ENCODE data around the gene GABRP. TPM values are rescaled to one million over a fixed set of nuclear protein-coding genes. Genes with fewer than 3 reads are reported as not detected.

Gene GABRP
- total RNA-seq, 1 donor from 2014 or later = 0.19 TPM

DNA sequence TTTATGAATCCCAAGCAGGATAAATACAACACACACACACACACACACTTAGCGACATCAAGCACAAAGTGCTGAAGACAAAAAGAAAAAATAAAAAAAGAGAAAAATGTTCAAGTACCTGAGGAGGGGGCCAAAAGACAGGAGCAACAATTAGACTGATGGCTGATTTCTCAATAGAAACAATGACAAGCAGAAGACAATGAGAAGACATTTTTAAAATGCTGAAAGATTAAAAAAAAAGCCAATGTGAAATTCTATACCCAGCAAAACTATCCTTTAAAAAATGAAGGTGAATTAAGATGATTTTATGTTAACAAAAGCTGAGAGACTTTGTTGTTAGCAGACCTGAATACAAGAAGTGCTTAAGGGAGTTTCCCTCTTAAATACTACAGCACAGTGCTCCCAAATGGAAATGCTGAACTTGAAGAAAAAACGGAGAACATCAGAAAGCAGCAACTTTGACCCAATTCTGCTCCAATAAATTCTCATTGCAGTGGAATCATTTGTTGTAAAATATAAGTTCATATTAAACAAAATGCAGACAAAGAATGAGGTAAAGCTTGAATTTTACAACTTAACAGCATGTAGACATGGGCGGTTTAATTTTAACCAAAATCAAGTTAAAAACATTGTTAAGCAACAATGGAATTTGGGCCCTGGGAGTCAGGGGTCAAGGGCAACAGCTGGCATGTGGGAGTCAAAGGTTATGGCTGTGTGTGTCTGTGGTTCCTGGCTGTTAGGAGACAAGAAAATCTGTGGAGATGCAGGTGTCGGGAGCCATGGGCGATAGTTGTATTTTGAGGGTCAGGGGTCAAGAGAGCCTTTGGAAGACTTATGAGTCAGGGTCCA is 77.5 kb downstream of the GABRP start:
- no peak for DNase-seq (ENCODE audit: low spot score)

DNA sequence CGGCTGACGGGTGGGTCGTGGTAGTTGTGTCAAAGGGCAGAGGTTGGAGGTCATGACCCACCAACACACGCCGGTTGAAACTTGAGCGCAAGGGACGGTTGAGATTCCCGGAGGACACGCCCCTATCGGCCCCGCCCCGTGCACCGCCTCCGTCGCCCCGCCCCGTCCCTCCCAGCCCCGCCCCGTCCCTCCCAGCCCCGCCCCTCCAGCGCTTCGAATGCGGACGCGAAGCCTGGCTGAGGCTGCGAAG is 78.1 kb downstream of the GABRP start:
- DNase-seq (ENCODE audit: low spot score) = no peak

DNA sequence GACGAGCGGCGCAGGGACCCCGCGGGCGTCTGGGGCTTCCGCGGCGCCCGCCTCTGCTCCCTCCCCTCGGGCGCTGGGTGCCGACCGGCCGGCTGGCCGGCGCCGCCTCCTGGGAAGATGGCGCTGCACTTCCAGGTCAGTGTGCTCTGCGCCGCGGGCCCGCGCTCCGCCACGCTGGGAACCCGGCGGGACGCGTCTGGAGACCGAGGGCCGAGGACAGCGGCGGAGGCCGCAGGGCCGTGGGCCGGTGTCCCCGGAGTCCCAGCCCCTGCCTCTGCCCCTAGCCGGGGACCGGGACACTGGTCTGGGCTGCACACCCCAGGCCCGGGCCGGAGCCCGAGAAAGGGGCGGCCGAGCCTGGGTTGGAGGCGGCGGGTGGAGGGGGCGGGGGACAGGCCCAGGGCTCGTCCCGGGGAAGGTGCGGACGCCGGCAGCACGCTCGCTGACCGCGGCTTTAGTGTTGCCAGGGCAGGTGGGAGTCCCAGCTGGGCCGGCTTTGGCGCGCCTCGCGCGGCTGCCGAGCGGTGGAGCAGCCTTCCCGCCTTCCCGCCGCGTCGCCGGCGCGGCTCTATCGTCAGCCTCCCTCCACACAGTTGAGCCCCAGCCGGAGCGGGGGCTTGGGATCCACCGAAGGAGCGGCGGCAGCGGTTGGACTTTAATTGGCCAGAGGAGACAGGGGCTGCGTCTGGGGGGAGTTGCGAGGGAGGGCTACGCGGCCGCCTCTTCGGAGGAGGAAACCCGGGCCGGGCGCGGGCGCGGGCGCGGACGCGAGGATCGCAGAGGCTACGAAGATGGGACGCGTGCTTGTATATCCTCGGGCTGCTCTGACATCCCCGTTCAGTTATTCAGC is 78.6 kb downstream of the GABRP start, which contains the start of gene RANBP17:
Gene RANBP17, plus strand, starts transcription at position 102 of the 850 bp plus-strand sequence.
- DNase-seq (ENCODE audit: low spot score) = peak; percentile 90

DNA sequence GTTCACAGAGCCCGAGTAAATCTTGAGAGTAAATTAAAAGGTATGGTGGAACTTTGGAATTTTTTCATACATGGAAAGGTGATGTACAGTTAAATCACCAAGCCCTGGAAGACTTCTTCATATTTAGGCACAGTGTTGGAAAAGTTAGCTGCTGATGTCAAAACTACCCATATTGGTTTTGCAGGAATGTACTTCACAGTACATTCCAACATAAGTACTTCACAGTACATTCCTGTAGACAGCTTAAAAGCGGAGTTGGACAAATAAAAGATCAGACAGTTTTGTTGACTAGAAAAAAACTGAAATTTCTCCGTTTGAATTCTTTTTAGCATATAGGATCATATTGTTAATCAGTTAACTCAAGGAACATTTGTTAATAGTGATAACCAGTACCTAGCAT is 80.1 kb downstream of the GABRP start:
- no peak for DNase-seq (ENCODE audit: low spot score)

Other genes with a start within 250 kb of the GABRP start
- 5.2 TPM for gene RANBP17, start 78.3 kb downstream of the GABRP start, total RNA-seq

Measured in mesenteric fat pad (tissue), 1 donor.